GM18868 (cell line): Measurements from ENCODE around the gene HLCS.

ENCODE experiments used
- ATAC-seq: cut with Tn5 transposase; IDR thresholded peaks from one replicate; pipeline ENCODE4 v1.9.1; 2021; ENCODE audit warnings: mild to moderate bottlenecking, moderate library complexity; ENCODE audit not compliant: unreplicated experiment

Gene HLCS

DNA sequence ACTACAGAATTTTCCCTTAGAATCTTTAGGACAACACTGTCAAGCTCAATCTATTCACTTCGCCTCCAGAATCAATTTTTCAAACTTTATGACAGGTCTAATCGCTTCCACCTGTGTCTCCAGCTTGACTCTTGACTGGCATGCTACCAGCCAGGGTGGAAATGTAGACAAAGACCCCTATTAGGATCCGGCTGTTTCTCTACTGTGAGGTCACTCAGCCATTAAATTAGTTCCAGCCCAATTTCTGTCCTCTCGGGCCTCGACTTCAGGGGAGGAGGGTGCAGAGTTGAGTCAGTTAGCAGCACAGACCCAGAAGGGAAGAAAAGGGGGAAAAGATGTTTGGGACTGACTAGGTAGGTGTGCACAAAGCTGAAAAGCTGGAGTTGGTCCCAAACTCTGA, 78.5 kb downstream of the HLCS start:
- no peak for ATAC-seq

DNA sequence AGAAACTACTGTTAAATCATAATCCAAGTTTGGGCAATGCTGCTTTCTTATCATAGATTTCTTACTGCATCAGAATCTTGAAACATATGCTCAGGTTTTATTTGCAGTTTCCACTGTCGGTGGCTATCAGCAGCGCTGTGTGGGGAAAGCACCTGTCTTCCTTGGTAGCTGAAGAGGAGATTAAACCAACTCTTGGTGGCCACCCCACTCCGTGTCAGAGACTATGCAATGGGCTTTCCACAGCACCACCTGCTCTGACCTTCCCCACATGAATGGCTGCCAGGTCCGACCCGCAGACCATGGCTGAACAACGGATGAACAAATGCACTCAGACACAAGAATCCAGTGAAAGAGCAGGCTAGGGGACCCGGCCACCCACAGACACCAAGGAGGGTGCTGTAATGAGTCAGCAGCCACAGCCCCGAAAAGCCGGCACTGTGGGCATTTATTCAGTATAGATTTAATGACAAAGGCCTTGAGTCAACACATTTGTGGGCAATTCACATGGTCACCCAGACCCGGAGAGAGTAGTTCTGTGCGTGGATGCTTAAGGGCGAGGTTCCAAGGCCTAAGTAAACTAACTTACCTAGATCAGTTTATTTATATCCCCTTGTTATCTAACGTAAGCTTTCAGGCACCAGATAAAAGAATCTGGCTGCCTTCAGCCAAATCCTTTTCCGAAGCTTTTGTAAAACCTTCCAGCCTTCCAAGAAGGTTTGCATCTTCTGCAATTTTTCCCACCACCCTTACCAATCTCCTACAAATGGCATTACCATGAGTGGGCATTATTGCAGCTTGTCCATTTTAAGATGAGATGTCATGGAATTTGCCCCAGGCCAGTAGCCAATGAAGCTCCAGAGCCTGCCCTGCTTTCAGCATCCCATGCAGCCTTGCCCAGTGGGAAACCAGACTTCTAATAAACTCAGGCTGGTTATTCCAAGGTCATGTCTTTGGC, 82.7 kb downstream of the HLCS start:
- no peak for ATAC-seq

- ATAC-seq, result no peak
These were observed 83.7 kb downstream of the HLCS start for GRCh38 chr21:36882776-36883175.

DNA sequence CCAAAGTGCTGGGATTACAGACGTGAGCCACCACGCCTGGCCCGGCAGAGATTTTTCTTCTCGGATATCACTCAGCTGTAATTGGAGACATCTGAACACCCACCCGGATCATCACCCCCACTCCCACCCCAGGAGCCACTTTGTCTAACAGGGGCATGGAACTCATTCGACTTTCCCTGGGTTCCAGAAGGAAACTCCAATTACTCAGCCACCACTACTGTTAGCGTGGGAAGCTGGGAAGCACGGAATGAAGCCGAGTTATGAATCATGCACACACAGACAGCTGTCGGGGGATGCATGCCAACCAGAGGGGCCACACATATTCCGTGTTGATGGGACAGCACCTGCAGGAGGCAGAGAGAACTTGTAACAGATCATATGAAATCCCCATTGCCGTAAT, 85.2 kb downstream of the HLCS start:
- no peak for ATAC-seq

DNA sequence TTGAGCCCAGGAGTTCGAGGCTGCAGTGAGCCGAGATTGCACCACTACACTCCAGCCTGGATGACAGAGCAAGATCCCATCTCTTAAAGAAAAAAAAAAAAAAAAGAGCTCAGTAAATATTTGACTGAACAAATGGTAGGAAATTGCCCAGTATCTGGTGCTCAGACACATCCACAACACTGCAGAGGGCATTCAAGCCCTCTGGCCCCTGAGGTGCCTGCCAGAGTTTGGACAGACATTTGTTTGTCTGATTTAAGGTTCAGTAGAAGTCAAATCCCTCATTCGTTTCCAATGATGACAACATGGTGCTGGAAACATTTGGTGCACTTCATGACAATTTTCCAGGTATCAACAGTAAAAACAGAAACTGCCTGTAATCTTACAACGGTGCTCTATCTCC, 86.6 kb downstream of the HLCS start:
- no peak for ATAC-seq

GRCh38 chr21:36877741-36878140, 88.7 kb downstream of the HLCS start:
- no peak for ATAC-seq

- ATAC-seq, result no peak
These were observed 91.8 kb downstream of the HLCS start for GRCh38 chr21:36874665-36875064.

DNA sequence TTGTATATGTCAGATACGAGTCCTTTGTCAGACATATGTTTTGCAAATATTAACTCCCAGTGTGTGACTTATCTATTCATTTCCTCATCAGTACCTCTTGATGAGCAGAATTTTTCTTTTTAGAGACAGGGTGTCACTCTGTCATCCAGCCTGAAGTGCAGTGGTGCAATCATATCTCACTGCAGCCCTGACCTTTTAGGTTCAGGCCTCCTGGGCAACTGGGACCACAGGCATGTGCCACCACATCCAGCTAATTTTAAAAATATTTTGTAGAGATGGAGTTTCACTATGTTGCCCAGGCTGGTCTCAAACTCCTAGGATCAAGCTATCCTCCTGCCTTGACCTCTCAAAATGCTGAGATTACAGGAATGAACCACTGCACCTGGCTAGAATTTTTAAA, 93.0 kb downstream of the HLCS start:
- no peak for ATAC-seq

DNA sequence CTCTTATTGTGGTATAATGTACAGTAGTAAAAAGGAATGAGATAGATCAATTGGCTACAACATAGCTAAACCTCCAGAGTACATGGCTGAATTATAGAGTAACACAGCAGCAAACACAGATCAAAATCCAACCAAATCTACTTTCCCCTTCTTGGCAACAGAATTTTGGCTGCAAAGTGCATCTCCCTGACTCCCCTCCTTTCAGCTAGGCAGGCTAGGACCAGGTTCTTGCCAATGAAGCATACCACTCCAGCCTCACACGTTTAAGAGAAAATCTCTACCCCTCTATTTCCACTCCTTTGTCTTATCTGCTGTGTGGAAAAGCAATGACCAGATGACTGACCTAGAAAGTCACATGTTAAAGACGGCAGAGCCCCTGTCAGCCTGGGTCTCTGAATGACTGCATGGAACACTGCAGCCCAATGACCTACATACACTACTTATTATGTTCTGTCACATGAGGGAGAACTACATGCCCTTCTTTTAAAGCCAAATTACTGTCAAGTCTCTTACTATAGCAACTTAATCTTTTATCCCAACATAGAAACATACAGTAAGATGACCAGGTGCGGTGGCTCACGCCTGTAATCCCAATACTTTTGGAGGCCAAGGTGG, 99.1 kb downstream of the HLCS start:
- ATAC-seq, result no peak

GRCh38 chr21:36866419-36866818, 100.0 kb downstream of the HLCS start:
- no peak for ATAC-seq

GRCh38 chr21:36864974-36865373, 101.5 kb downstream of the HLCS start:
- ATAC-seq, result no peak

GRCh38 chr21:36863260-36863659, 103.2 kb downstream of the HLCS start:
- ATAC-seq, result no peak

GRCh38 chr21:36861595-36862323, 104.7 kb downstream of the HLCS start:
- no peak for ATAC-seq

- no peak for ATAC-seq
These were observed 105.5 kb downstream of the HLCS start for GRCh38 chr21:36860736-36861594.

DNA sequence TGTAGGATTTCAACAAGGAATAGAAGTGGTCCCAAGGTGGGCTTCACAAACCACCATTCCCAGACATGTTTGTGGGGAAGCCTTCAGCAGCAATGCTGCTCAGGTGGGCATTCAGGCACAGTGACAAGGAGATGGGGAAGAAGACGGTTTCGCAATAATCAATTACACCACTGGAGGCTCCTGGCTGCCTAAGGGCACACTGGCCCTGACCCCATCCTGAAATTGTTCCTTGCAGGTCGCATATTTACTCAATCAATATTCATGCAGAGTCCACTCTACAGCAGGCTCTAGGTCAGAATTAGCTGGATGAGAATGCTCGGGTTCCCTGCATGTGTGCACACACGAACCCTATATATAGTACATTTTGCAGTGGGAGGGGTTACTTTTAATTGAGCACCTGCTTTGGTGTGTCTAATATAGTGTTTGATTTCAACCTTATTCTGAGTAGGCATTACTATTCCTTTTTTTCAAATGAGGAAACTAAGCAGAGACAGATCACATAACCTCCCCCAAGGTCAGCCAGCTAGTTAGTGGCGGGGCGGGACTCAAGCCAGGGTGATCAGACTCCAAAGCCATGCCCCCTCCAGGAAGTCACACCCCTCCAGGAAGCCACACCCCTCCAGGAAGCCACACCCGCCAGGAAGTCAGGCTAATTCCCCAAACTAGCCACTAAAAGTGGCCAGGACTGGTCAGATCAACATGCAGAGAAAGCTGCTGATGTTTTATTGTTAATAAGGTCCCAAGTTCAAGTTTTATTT, 106.5 kb downstream of the HLCS start:
- no peak for ATAC-seq

GRCh38 chr21:36858320-36858957, 108.0 kb downstream of the HLCS start:
- ATAC-seq, result no peak

DNA sequence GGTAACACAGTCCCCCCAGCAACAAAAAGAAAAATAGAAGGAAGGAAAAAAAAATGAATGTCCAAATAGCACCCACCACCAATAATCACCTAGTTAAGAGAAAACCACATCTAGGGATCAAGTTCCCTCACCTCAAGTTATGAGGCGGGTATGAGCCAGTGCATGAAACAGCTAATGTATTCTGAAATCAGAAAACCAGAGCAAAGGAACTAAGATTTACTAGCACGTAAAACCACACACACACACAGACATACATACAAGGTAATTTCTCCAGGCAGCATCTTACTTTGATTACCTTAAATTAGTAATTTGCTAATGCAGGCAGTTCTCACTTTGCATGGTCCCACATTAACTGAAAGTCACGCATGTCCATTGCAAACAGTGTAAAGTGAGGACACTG, 109.8 kb downstream of the HLCS start:
- ATAC-seq, result no peak

- ATAC-seq, result no peak
These were observed 112.1 kb downstream of the HLCS start for GRCh38 chr21:36854391-36854790.

- no peak for ATAC-seq
These were observed 113.6 kb downstream of the HLCS start for GRCh38 chr21:36852864-36853263.

GRCh38 chr21:36852293-36852692, 114.2 kb downstream of the HLCS start:
- no peak for ATAC-seq
